K562 (cell line): Measurements from ENCODE around the gene CMIP. TPM values are rescaled to one million over a fixed set of nuclear protein-coding genes. Genes with fewer than 3 reads are reported as not detected.
A peak's percentile ranks its signal among the peaks of the same experiment; 100 is the strongest.

Experiments
- ATAC-seq: fragments of 200-7000 bp; cut with Tn5 transposase; 3 replicates; pipeline ENCODE4 v1.9.1; 2020; ENCODE audit warnings: moderate library complexity
- BruUV-seq: library from RNA; stranded (reverse); fragments of 400-500 nt; replicated peaks from 2 replicates; lab custom pipeline; 2021; lab: Mats Ljungman, UMichigan
- CTCF ChIA-PET: fragments of 300-600 bp; formaldehyde crosslinking; extraction: SDS; loops from one replicate; lab custom pipeline; 2021; ENCODE audit warnings: low intra/inter-chr PET ratio; lab: Yijun Ruan, JAX
- POLR2A ChIA-PET: fragments of 300-600, 350-650 bp; sonication (Branson Sonifier 250); formaldehyde crosslinking; extraction: SDS; loops from one replicate; lab custom pipeline; 2021; ENCODE audit warnings: antibody characterized with exemption, inconsistent platforms; lab: Yijun Ruan, JAX
- DNase-seq, 4 experiments: peaks; one replicate each; pipeline versions ENCODE4 v3.0.0 to v3.0.0-alpha.2; 2011 to 2018; ENCODE audit warnings: low spot score in 3 of 4, mixed read lengths in 3 of 4; ENCODE audit errors: extremely low read depth in 1 of 4
- FAIRE-seq: peaks from 2 replicates; lab custom pipeline; 2011; peaks lifted over from hg19 to GRCh38; lab: Jason Lieb, UNC
- H2AFZ ChIP-seq: 2 replicates; pipeline ENCODE4 v1.6.0; 2011; ENCODE audit warnings: low read depth, low read length, control low read depth, inconsistent platforms
- H3K27ac ChIP-seq: fragments of 200-600 bp; 3 replicates; pipeline ENCODE4 v1.8.0; 2011; ENCODE audit warnings: low read depth, mild to moderate bottlenecking, control low read depth, inconsistent platforms, low read length, moderate library complexity, mixed read lengths; ENCODE audit errors: extremely low read depth
- H3K27me3 ChIP-seq, 2 experiments: fragments of 300-600 bp in 1 of 2; 2 replicates in 1 of 2; 3 replicates in 1 of 2; pipeline versions ENCODE4 v1.6.0 to v1.8.0; 2011; ENCODE audit warnings: inconsistent platforms in 2 of 2, low read length in 2 of 2, mild to moderate bottlenecking in 1 of 2, mixed read lengths in 1 of 2, moderate library complexity in 1 of 2; ENCODE audit not compliant: control insufficient read depth in 2 of 2, insufficient read depth in 2 of 2
- H3K36me3 ChIP-seq: fragments of 300-600 bp; 3 replicates; pipeline ENCODE4 v1.8.0; 2011; ENCODE audit warnings: mild to moderate bottlenecking, low read length, inconsistent platforms; ENCODE audit not compliant: control insufficient read depth, insufficient read depth
- H3K4me1 ChIP-seq, 2 experiments: fragments of 200-600 bp in 1 of 2; replicated peaks in 1 of 2; 2 replicates in 1 of 2; 3 replicates in 1 of 2; pipeline versions ENCODE4 v1.5.1 to v1.8.0; 2011; ENCODE audit warnings: inconsistent platforms in 2 of 2, low read length in 2 of 2, mild to moderate bottlenecking in 1 of 2, mixed read lengths in 1 of 2, moderate library complexity in 1 of 2; ENCODE audit not compliant: control insufficient read depth in 2 of 2, insufficient read depth in 2 of 2
- H3K4me2 ChIP-seq: 2 replicates; pipeline ENCODE4 v1.6.1; 2011; ENCODE audit warnings: low read length, control low read depth, inconsistent platforms, mixed read lengths; ENCODE audit not compliant: insufficient read depth
- H3K4me3 ChIP-seq: fragments of 200-600 bp; sonication (generic), shearing (Covaris generic); 2 replicates; pipeline ENCODE4 v1.5.1; 2016; ENCODE audit warnings: control low read depth, inconsistent platforms
- H3K79me2 ChIP-seq: fragments of 200-600 bp; 3 replicates; pipeline ENCODE4 v1.8.0; 2011; ENCODE audit warnings: low read length, inconsistent platforms; ENCODE audit not compliant: control insufficient read depth, insufficient read depth
- H3K9ac ChIP-seq, 2 experiments: 2 replicates each; pipeline versions ENCODE4 v1.6.0 to v1.6.1; 2011; ENCODE audit warnings: low read depth in 2 of 2, low read length in 2 of 2, control low read depth in 1 of 2, inconsistent platforms in 1 of 2, mild to moderate bottlenecking in 1 of 2, mixed read lengths in 1 of 2; ENCODE audit not compliant: insufficient read depth in 1 of 2
- H3K9me1 ChIP-seq: one replicate; pipeline ENCODE4 v1.6.0; 2011; ENCODE audit warnings: inconsistent platforms, mild to moderate bottlenecking, low read length, moderate library complexity; ENCODE audit not compliant: control insufficient read depth, insufficient read depth
- H3K9me3 ChIP-seq: replicated peaks from 2 replicates; pipeline ENCODE4 v1.5.1; 2011; ENCODE audit warnings: low read depth, low read length, inconsistent platforms; ENCODE audit not compliant: control insufficient read depth, insufficient read depth
- H4K20me1 ChIP-seq: replicated peaks from 2 replicates; pipeline ENCODE4 v1.6.1; 2011; ENCODE audit warnings: low read length, inconsistent platforms, mixed read lengths; ENCODE audit not compliant: control insufficient read depth, insufficient read depth
- ATF3 ChIP-seq, 2 experiments: fragments of 450-650 bp in 1 of 2; sonication (generic) in 1 of 2; formaldehyde crosslinking in 1 of 2; IDR thresholded peaks in 1 of 2; conservative IDR thresholded peaks in 1 of 2; 2 replicates each; pipeline versions ENCODE4 v1.6.1 to v1.8.1; 2016 to 2023; ENCODE audit warnings: mild to moderate bottlenecking in 2 of 2, moderate library complexity in 2 of 2, inconsistent platforms in 1 of 2, missing genetic modification reagents in 1 of 2
- CC2D1A ChIP-seq: fragments of 450-650 bp; IDR thresholded peaks from 2 replicates; pipeline ENCODE4 v1.6.1; 2017; ENCODE audit warnings: mild to moderate bottlenecking
- FOXA3 ChIP-seq, 2 experiments: fragments of 450-650 bp in 1 of 2; sonication (generic) in 1 of 2; formaldehyde crosslinking; IDR thresholded peaks in 1 of 2; conservative IDR thresholded peaks in 1 of 2; 2 replicates each; pipeline versions ENCODE4 v1.4.0 to v1.8.0; 2020 to 2022; ENCODE audit warnings: mild to moderate bottlenecking in 2 of 2, missing genetic modification reagents in 1 of 2
- ID3 ChIP-seq, 2 experiments: fragments of 250-450 bp in 1 of 2; fragments of 450-650 bp in 1 of 2; sonication (Bioruptor Pico) in 1 of 2; IDR thresholded peaks; 2 replicates each; pipeline versions ENCODE4 v1.6.1 to v1.8.0; 2016 to 2021; ENCODE audit warnings: mild to moderate bottlenecking in 2 of 2, moderate library complexity in 2 of 2, missing compliant biosample characterization in 1 of 2, missing genetic modification characterization in 1 of 2
- JUN ChIP-seq, 2 experiments: sonication (generic) in 1 of 2; formaldehyde crosslinking in 1 of 2; IDR thresholded peaks; 2 replicates each; pipeline versions ENCODE4 v1.6.1 to v1.8.0; 2012 to 2022; ENCODE audit warnings: borderline replicate concordance in 2 of 2, mild to moderate bottlenecking in 2 of 2, improper control_type of control experiment in 1 of 2, low read depth in 1 of 2, low read length in 1 of 2, missing genetic modification reagents in 1 of 2
- MTF1 ChIP-seq: fragments of 250-450 bp; sonication (Bioruptor Pico); IDR thresholded peaks from 2 replicates; pipeline ENCODE4 v1.9.0; 2021; ENCODE audit warnings: moderate library complexity, mild to moderate bottlenecking, inconsistent platforms, borderline replicate concordance
- PHF20 ChIP-seq: fragments of 450-650 bp; IDR thresholded peaks from 2 replicates; pipeline ENCODE4 v1.6.1; 2018; ENCODE audit not compliant: partially characterized antibody
- TOE1 ChIP-seq, 2 experiments: fragments of 450-650 bp in 1 of 2; sonication (generic) in 1 of 2; formaldehyde crosslinking in 1 of 2; IDR thresholded peaks; 2 replicates each; pipeline versions ENCODE4 v1.7.1 to v1.8.0; 2016 to 2022; ENCODE audit warnings: borderline replicate concordance in 2 of 2, mild to moderate bottlenecking in 2 of 2, antibody characterized with exemption in 1 of 2, inconsistent platforms in 1 of 2, low read depth in 1 of 2, missing genetic modification reagents in 1 of 2, moderate library complexity in 1 of 2
- ZNF217 ChIP-seq: sonication (generic); formaldehyde crosslinking; IDR thresholded peaks from 2 replicates; pipeline ENCODE4 v1.8.0; 2022; ENCODE audit warnings: mild to moderate bottlenecking, missing genetic modification reagents
- ZNF449 ChIP-seq: fragments of 250-450 bp; sonication (Bioruptor Pico); IDR thresholded peaks from 2 replicates; pipeline ENCODE4 v1.8.0; 2022; ENCODE audit warnings: moderate library complexity, mild to moderate bottlenecking, inconsistent platforms
- ZNF778 ChIP-seq: fragments of 450-650 bp; formaldehyde crosslinking; IDR thresholded peaks from 2 replicates; pipeline ENCODE4 v1.4.0; 2020; ENCODE audit warnings: mild to moderate bottlenecking, moderate library complexity
- WGBS: fragments of 100-300 bp; shearing (Covaris generic); methylation state at CpG from one replicate; pipeline ENCODE4 v1.1.6; 2016; ENCODE audit warnings: low coverage, mixed read lengths; ENCODE audit not compliant: insufficient coverage; ENCODE audit errors: missing lambda C conversion rate; 5-methylcytosine and 5-hydroxymethylcytosine counted together
- in situ Hi-C: fragments of 300-500 bp; cut with MboI; formaldehyde crosslinking; loops from 4 replicates; pipeline ENCODE4 v1.15.0; 2018; ENCODE audit warnings: inconsistent platforms, mixed read lengths
- intact Hi-C: fragments of 100-400 bp; cut with micrococcal nuclease; formaldehyde crosslinking; loops from 2 replicates; pipeline ENCODE4 v1.14.2; 2022
- polyA plus RNA-seq, 8 experiments: library from polyadenylated mRNA; depleted of rRNA in 4 of 8; stranded (reverse) in 5 of 8; unstranded in 3 of 8; fragments of >200 nt; fragmentation: Nextera tagmentation in 2 of 8; fragmentation: Illumina TruSeq in 1 of 8; extraction: Ambion mirVana in 2 of 8; extraction: Trizol in 1 of 8; gene quantifications; 2 replicates each; pipeline versions ENCODE4 v1.2.1 to v1.2.3, GENCODE V29; 2011 to 2014; ENCODE audit warnings: inconsistent platforms in 1 of 8, missing spikeins in 1 of 8
- total RNA-seq, 7 experiments: library from RNA; depleted of rRNA in 6 of 7; stranded (reverse); fragments of >200 nt in 6 of 7; fragmentation: Illumina TruSeq in 2 of 7; extraction: Trizol in 2 of 7; gene quantifications; 2 replicates each; pipeline versions ENCODE4 v1.2.1 to v1.2.3, GENCODE V29; 2011 to 2021; ENCODE audit warnings: low replicate concordance in 1 of 7
- TF ChIP-seq, protein P1 (sequence below): fragments of 200-800 bp; sonication (Bioruptor generic); IDR thresholded peaks from 2 replicates; pipeline ENCODE4 v1.6.1; 2017; ENCODE audit warnings: missing genetic modification characterization, missing compliant biosample characterization

Gene CMIP
- total and polyA plus RNA-seq, 9 of the 15 experiments (the other 6 are each of a cell fraction or from before 2014, with no cell fraction given): 0.94 to 82.5 (median 10.3) TPM

DNA sequence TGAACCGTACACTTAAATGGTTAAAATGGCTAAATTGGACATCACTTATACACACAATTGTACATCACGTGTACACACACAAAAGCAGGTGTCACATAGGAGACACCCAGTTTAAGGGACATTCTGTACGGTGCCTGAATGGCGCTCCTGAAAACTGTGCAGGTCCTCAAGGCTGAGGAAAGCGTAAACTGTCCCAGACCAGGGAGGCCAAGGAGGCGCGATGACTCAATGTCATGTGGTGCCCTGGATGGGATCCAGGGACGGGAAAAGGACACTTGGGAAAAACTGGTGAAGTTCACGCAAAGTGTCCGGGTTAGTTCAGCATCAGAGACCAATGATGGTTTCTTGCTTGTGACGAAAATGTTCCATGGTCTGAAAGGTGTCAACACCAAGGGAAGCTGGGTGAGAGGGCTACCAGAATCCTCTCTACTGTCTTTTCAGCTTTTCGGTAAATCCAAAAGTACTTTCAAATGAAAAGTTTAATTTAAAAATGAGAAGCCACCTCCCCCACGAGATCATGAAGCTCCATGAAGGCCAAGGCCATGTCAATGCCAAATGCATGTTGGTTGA is 112.2 kb downstream of the CMIP start (continued):
- TF ChIP-seq ZNF449: no peak
- 0 out of 2 replicates have a peak, but pooled peaks have one; percentile 9 for TF ChIP-seq JUN (IDR thresholded peaks at IDR 0.05; ENCODE audit: borderline replicate concordance, low read depth, low read length)
- TF ChIP-seq JUN (CRISPR knock-in tag; IDR thresholded peaks at IDR 0.05; ENCODE audit: borderline replicate concordance): no peak
- no peak for TF ChIP-seq ZNF778
- no peak for TF ChIP-seq PHF20
- peak; percentile 19; the same call in 1 of the 2 replicates for TF ChIP-seq ATF3 (IDR thresholded peaks at IDR 0.05)
- no peak for TF ChIP-seq ATF3 (CRISPR knock-in tag; conservative IDR thresholded peaks at IDR 0.05)

- Histone ChIP-seq H3K27ac (no peak overlapping the region), H3K27me3 (no peaks in the 10 kb centered on the region), H3K4me1 (peaks cover 9 to 15% of the 10 kb centered on the region in 2 experiments), H3K79me2 (peaks cover 63% of the 10 kb centered on the region), H3K9me1 (peaks cover 11% of the 10 kb centered on the region), H3K9ac (no peak overlapping the region), H2AFZ (no peak overlapping the region), H3K36me3 (peaks cover 13% of the 10 kb centered on the region; the same call in 2 of the 3 replicates), H3K4me2 (no peak overlapping the region), H4K20me1 (peaks cover 53% of the 10 kb centered on the region; the same call in 1 of the 2 replicates), H3K4me3 (no peak overlapping the region), H3K9me3 (no peaks in the 10 kb centered on the region)
- ATAC-seq: peak; percentile 13; the same call in 1 of the 3 replicates
- CTCF ChIA-PET: no interaction called here
- BruUV-seq: no TSS peak
- no peak for DNase-seq
- in situ Hi-C loops (no loop called here), intact Hi-C loops (no loop called here)
- no peak for FAIRE-seq
- WGBS: 69% methylated on average over 15 of the region's 15 CpGs
- POLR2A ChIA-PET: no interaction called here
- TF ChIP-seq TOE1 (IDR thresholded peaks at IDR 0.05; ENCODE audit: borderline replicate concordance): no peak
- no peak for TF ChIP-seq TOE1 (CRISPR knock-in tag; IDR thresholded peaks at IDR 0.05; ENCODE audit: borderline replicate concordance, low read depth)
- no peak for TF ChIP-seq ID3 (CRISPR knock-in tag; IDR thresholded peaks at IDR 0.05)
- TF ChIP-seq ID3 (tag; IDR thresholded peaks at IDR 0.05): no peak
- no peak for TF ChIP-seq FOXA3 (CRISPR knock-in tag; conservative IDR thresholded peaks at IDR 0.05 in 1 of 2, IDR thresholded peaks at IDR 0.05 in 1 of 2)
- TF ChIP-seq ZNF217 (CRISPR knock-in tag): no peak
- TF ChIP-seq MTF1 (CRISPR knock-in tag): no peak
- TF ChIP-seq, protein P1, sequence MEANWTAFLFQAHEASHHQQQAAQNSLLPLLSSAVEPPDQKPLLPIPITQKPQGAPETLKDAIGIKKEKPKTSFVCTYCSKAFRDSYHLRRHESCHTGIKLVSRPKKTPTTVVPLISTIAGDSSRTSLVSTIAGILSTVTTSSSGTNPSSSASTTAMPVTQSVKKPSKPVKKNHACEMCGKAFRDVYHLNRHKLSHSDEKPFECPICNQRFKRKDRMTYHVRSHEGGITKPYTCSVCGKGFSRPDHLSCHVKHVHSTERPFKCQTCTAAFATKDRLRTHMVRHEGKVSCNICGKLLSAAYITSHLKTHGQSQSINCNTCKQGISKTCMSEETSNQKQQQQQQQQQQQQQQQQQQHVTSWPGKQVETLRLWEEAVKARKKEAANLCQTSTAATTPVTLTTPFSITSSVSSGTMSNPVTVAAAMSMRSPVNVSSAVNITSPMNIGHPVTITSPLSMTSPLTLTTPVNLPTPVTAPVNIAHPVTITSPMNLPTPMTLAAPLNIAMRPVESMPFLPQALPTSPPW (CRISPR knock-in tag): no peak
- no peak for TF ChIP-seq CC2D1A
These were observed 113.5 kb downstream of the CMIP start for GRCh38 chr16:81558077-81558443.
